Esophagus muscularis mucosa (tissue), 4 donors: ENCODE measurements around the gene BTRC. TPM values are rescaled to one million over a fixed set of nuclear protein-coding genes. Genes with fewer than 3 reads are reported as not detected.

ENCODE experiments used
- DNase-seq: peaks from one replicate; pipeline ENCODE4 v3.0.0-alpha.2; 2017; ENCODE audit errors: extremely low spot score
- H3K27ac ChIP-seq, 4 donors: fragments of 200-600 bp; sonication (generic); replicated peaks in 1 of 4; 1 replicate in 3 of 4; 2 replicates in 1 of 4; pipeline ENCODE4 v1.5.1; 2016 to 2019; ENCODE audit warnings: mild to moderate bottlenecking in 1 of 4
- H3K27me3 ChIP-seq, 4 donors: fragments of 200-600 bp; sonication (generic); one replicate each; pipeline versions ENCODE4 v1.5.1 to v1.6.0; 2016 to 2019
- H3K36me3 ChIP-seq, 4 donors: fragments of 200-600 bp; sonication (generic); one replicate each; pipeline ENCODE4 v1.5.1; 2016 to 2019
- H3K4me1 ChIP-seq, 4 donors: fragments of 200-600 bp; sonication (generic); one replicate each; pipeline ENCODE4 v1.5.1; 2016 to 2019
- H3K4me3 ChIP-seq, 4 donors: fragments of 200-600 bp; sonication (generic); 1 replicate in 2 of 4; 2 replicates in 2 of 4; pipeline ENCODE4 v1.5.1; 2016 to 2019; ENCODE audit warnings: mild to moderate bottlenecking in 4 of 4, moderate library complexity in 1 of 4
- H3K9me3 ChIP-seq, 4 donors: fragments of 200-600 bp; sonication (generic); 1 replicate in 3 of 4; 2 replicates in 1 of 4; pipeline ENCODE4 v1.5.1; 2016 to 2019
- EP300 ChIP-seq: sonication (generic); formaldehyde crosslinking; IDR thresholded peaks from one replicate; pipeline ENCODE4 v1.6.1; 2017; ENCODE audit warnings: antibody characterized with exemption
- POLR2A ChIP-seq: fragments of 450-650 bp; IDR thresholded peaks from one replicate; pipeline ENCODE4 v1.6.1; 2017; ENCODE audit warnings: antibody characterized with exemption, moderate library complexity, mild to moderate bottlenecking, low read depth
- POLR2AphosphoS5 ChIP-seq, 2 donors: sonication (generic); formaldehyde crosslinking; IDR thresholded peaks; one replicate each; pipeline ENCODE4 v1.6.1; 2017; ENCODE audit warnings: antibody characterized with exemption in 2 of 2
- WGBS: methylation state at CpG from one replicate; pipeline ENCODE4 v1.1.5; 2018; 5-methylcytosine and 5-hydroxymethylcytosine counted together
- intact Hi-C: fragments of 100-400 bp; cut with DNase I; formaldehyde crosslinking; loops from one replicate; pipeline ENCODE4 v1.15.1; 2023
- total RNA-seq, 4 donors: library from RNA; depleted of rRNA; stranded (reverse); fragments of >200 nt; gene quantifications; one replicate each; pipeline versions ENCODE4 v1.1.0 to v1.2.1, GENCODE V29; 2016
- TF ChIP-seq, protein P1 (sequence below), 3 experiments: fragments of 200-600 bp in 2 of 3; fragments of 450-650 bp in 1 of 3; sonication (generic) in 2 of 3; IDR thresholded peaks; one replicate each; pipeline ENCODE4 v1.5.1; 2017 to 2019; ENCODE audit warnings: antibody characterized with exemption in 3 of 3, mild to moderate bottlenecking in 2 of 3, moderate library complexity in 1 of 3

BTRC gene
- total RNA-seq, 4 donors from 2014 or later: 10.1 to 20.0 (median 10.4) TPM

DNA sequence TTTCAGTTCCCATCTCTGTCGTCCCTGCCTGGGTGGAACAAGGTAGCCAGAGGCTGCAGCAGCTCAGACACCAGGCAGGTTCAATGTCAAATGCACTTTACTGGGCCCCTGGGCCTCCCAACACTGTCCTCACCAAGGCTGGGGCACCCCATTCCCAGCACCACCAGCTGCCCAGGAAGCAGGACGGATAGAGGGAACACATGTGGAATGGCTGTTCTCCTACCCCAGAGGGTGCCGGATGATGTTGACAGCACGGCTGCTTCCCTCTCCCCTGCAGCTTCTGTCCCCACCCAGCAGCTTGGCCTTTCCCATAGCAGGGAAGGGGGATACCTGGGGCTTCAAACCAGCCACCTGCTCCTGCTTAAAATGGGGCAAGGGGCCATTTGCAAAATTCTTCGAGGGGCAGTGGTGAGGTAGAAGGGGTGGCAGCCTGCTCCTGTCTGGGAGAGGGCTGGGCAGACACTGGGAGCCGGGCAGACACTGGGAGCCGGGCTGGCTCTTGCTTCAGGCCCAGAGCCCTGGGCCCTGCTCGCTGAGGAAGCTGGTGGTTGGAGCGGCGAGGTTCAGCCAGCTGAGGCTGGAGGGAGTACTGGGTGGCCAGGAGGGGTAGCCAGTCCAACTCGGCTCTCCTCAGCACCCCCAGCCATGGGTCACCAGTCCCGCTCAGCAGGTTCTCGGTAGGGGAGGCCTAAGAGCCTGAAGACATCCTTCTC is 225.0 kb downstream of the BTRC start:
- intact Hi-C loops: no loop called here
- TF ChIP-seq POLR2A: no peak
- TF ChIP-seq POLR2AphosphoS5 (IDR thresholded peaks at IDR 0.05): no peak
- no peak for TF ChIP-seq EP300
- TF ChIP-seq, protein P1, sequence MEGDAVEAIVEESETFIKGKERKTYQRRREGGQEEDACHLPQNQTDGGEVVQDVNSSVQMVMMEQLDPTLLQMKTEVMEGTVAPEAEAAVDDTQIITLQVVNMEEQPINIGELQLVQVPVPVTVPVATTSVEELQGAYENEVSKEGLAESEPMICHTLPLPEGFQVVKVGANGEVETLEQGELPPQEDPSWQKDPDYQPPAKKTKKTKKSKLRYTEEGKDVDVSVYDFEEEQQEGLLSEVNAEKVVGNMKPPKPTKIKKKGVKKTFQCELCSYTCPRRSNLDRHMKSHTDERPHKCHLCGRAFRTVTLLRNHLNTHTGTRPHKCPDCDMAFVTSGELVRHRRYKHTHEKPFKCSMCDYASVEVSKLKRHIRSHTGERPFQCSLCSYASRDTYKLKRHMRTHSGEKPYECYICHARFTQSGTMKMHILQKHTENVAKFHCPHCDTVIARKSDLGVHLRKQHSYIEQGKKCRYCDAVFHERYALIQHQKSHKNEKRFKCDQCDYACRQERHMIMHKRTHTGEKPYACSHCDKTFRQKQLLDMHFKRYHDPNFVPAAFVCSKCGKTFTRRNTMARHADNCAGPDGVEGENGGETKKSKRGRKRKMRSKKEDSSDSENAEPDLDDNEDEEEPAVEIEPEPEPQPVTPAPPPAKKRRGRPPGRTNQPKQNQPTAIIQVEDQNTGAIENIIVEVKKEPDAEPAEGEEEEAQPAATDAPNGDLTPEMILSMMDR (IDR thresholded peaks at IDR 0.05): no peak
- H3K9me3 ChIP-seq: no peaks in the 10 kb centered on the region
- DNase-seq: no peak
- H3K4me3 ChIP-seq: no peak overlapping the region
- no peaks in the 10 kb centered on the region for H3K4me1 ChIP-seq
- H3K27me3 ChIP-seq: no peaks in the 10 kb centered on the region
- 93% methylated on average over 13 of the region's 13 CpGs for WGBS
- peaks cover 34 to 80% (median 64%) of the 10 kb centered on the region in 4 donors for H3K36me3 ChIP-seq
- H3K27ac ChIP-seq: no peak overlapping the region

DNA sequence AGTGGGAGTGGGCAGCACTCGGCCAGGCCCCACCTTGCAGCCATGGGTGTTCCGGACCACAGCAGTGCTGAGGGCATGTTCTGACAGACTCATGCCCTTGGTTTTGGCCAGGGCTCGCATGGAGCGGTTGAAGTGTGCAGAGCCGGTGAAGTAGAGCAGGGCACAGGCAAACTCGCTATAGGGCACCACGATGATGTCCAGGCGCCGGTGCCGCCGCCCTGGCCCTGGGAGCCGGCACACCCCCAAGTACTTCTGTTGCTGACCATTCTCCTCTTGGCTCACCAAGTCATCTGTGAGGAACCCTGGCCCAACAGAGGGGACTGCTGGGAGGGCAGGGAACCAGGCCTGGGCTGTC is 225.5 kb downstream of the BTRC start:
- no peaks in the 10 kb centered on the region for H3K9me3 ChIP-seq
- WGBS: 98% methylated on average over 10 of the region's 12 CpGs
- H3K27me3 ChIP-seq: no peaks in the 10 kb centered on the region
- peaks cover 34 to 85% (median 67%) of the 10 kb centered on the region in 4 donors for H3K36me3 ChIP-seq
- no peak overlapping the region for H3K27ac ChIP-seq
- DNase-seq: no peak
- TF ChIP-seq POLR2A (no peak), POLR2AphosphoS5 (IDR thresholded peaks at IDR 0.05) (no peak), EP300 (no peak)
- TF ChIP-seq, protein P1 (IDR thresholded peaks at IDR 0.05): no peak
- no peak overlapping the region for H3K4me3 ChIP-seq
- H3K4me1 ChIP-seq: no peaks in the 10 kb centered on the region
- intact Hi-C loops: no loop called here

DNA sequence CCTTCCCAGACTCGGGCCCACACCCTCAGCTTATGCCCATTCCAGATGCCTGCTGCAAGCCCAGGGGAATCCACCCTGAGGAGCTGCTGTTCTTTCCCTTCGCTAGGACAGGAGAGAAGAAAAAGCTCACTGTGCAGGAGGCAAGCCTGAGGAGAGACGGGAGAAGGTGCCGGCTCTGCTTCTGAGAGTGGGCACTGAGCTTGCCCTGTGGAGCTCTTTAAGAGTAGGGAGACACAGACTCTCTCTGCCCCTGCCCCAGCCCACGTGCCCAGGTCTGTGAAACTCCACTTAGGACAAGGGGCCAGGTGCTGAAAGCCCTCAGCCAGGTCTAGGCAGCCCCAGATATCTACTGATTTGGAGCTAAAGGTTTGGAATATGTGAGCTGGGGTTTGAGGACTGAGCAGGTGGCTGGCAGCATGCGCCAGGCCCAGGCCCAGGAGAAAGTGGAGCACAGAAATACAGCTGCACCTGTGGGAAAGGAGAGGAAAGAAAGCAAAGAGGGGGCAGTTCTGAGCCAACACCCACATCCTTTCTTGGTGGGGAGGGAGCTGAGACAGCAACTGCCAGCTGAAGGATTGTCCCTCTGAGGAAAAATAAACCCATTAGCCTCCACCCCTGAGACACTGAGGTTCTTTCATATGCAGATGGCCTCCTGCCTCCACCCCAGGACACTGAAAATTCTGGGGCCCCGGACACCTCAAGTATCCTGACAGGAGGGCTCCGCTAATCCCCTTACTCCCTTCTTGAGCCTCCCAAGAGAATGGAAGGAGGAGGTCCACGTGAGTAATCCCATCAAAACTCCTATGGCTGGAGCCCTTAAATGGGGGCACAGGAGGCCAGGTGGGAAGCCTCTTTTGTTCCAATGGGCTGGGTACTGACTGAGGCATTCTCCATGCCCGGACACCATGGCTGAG is 226.8 kb downstream of the BTRC start:
- intact Hi-C loops: no loop called here
- Histone ChIP-seq H3K27ac (no peak overlapping the region), H3K27me3 (no peaks in the 10 kb centered on the region), H3K36me3 (peaks cover 40 to 95% (median 76%) of the 10 kb centered on the region in 4 donors), H3K4me3 (no peak overlapping the region), H3K9me3 (no peaks in the 10 kb centered on the region), H3K4me1 (no peaks in the 10 kb centered on the region)
- no peak for DNase-seq
- TF ChIP-seq POLR2A (no peak), EP300 (no peak), POLR2AphosphoS5 (IDR thresholded peaks at IDR 0.05) (no peak)
- TF ChIP-seq, protein P1 (IDR thresholded peaks at IDR 0.05): no peak
- WGBS: 89% methylated on average over 7 of the region's 10 CpGs

DNA sequence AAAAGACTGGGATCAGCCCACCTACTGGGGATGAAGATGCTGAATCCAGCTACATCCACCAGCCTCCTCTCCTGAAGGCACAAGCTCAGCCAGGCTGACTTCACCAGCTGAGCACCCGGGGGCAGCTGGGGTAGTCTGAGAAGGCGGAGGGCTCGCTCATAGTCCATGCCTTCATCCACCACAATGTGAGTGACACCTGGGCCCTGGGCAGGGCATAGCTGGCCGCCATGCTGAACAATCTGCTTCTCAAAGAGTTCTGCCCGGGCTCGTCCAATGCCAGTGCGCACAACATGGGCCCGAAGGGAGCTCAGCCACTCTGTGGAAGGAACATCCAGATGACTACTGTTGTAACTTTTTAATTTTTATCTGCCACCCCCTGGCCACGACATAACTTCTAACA is 231.9 kb downstream of the BTRC start:
- Histone ChIP-seq H3K4me1 (peaks cover 18 to 33% (median 23%) of the 10 kb centered on the region in 4 donors), H3K9me3 (no peaks in the 10 kb centered on the region), H3K27me3 (no peaks in the 10 kb centered on the region), H3K27ac (no peak overlapping the region), H3K36me3 (peaks cover 16 to 51% (median 41%) of the 10 kb centered on the region in 4 donors), H3K4me3 (no peak overlapping the region)
- intact Hi-C loops: no loop called here
- TF ChIP-seq POLR2AphosphoS5 (IDR thresholded peaks at IDR 0.05) (no peak), POLR2A (no peak), EP300 (no peak)
- TF ChIP-seq, protein P1 (IDR thresholded peaks at IDR 0.05): no peak
- DNase-seq: no peak
- WGBS: 92% methylated on average over 5 of the region's 9 CpGs
